GM12878 (cell line): ENCODE results near the gene PDK1. TPM values are rescaled to one million over a fixed set of nuclear protein-coding genes. Genes with fewer than 3 reads are reported as not detected.

Experiments used
- ATAC-seq: fragments of 200-7000 bp; cut with Tn5 transposase; 3 replicates; pipeline ENCODE4 v1.9.1; 2020; ENCODE audit warnings: mild to moderate bottlenecking, moderate library complexity
- BruUV-seq: library from RNA; stranded (reverse); fragments of 400-500 nt; replicated peaks from 2 replicates; lab custom pipeline; 2021; lab: Mats Ljungman, UMichigan
- CTCF ChIA-PET: fragments of 300-600 bp; sonication (Branson Sonifier 250); formaldehyde crosslinking; extraction: SDS; loops from one replicate; lab custom pipeline; 2021; ENCODE audit warnings: inconsistent platforms; lab: Yijun Ruan, JAX
- POLR2A ChIA-PET: fragments of 350-600 bp; formaldehyde crosslinking; extraction: SDS; loops from one replicate; lab custom pipeline; 2021; ENCODE audit warnings: inconsistent platforms; lab: Charles Lee
- RAD21 ChIA-PET: fragments of 300-600 bp; sonication (Branson Sonifier 250); formaldehyde crosslinking; loops from one replicate; lab custom pipeline; 2023; ENCODE audit warnings: antibody characterized with exemption; ENCODE audit not compliant: unreplicated experiment; lab: Charles Lee
- SMC1A ChIA-PET: fragments of 300-600 bp; sonication (Branson Sonifier 250); formaldehyde crosslinking; loops from one replicate; lab custom pipeline; 2023; ENCODE audit not compliant: unreplicated experiment, uncharacterized antibody; lab: Charles Lee
- DNase-seq: peaks from one replicate; pipeline ENCODE4 v3.0.0-alpha.2; 2011; ENCODE audit warnings: low read depth, low spot score
- FAIRE-seq: peaks from 3 replicates; lab custom pipeline; 2011; peaks lifted over from hg19 to GRCh38; lab: Jason Lieb, UNC
- H2AFZ ChIP-seq: 2 replicates; pipeline ENCODE4 v1.6.0; 2011; ENCODE audit warnings: low read depth, low read length, control low read depth; ENCODE audit not compliant: control insufficient read depth
- H3K27ac ChIP-seq: 2 replicates; pipeline ENCODE4 v1.5.1; 2011; ENCODE audit warnings: control low read depth; ENCODE audit not compliant: control insufficient read depth, insufficient read depth
- H3K27me3 ChIP-seq, 2 experiments: replicated peaks in 1 of 2; 2 replicates each; pipeline versions ENCODE4 v1.6.0 to v1.6.1; 2011; ENCODE audit warnings: low read length in 1 of 2; ENCODE audit not compliant: control insufficient read depth in 2 of 2, insufficient read depth in 2 of 2
- H3K36me3 ChIP-seq, 2 experiments: 2 replicates each; pipeline ENCODE4 v1.5.1; 2011; ENCODE audit warnings: low read length in 1 of 2; ENCODE audit not compliant: control insufficient read depth in 2 of 2, insufficient read depth in 2 of 2
- H3K4me1 ChIP-seq: 2 replicates; pipeline ENCODE4 v1.6.1; 2011; ENCODE audit warnings: mild to moderate bottlenecking, low read length, moderate library complexity, mixed read lengths; ENCODE audit not compliant: control insufficient read depth, insufficient read depth
- H3K4me2 ChIP-seq: 2 replicates; pipeline ENCODE4 v1.6.0; 2011; ENCODE audit warnings: control low read depth; ENCODE audit not compliant: control insufficient read depth, insufficient read depth
- H3K4me3 ChIP-seq: fragments of 200-600 bp; sonication (generic); 2 replicates; pipeline ENCODE4 v1.5.1; 2016
- H3K79me2 ChIP-seq: 2 replicates; pipeline ENCODE4 v1.6.0; 2011; ENCODE audit warnings: low read length; ENCODE audit not compliant: control insufficient read depth, insufficient read depth
- H3K9ac ChIP-seq: 2 replicates; pipeline ENCODE4 v1.8.0; 2011; ENCODE audit warnings: low read length, control low read depth, mixed read lengths; ENCODE audit not compliant: control insufficient read depth, insufficient read depth
- H3K9me3 ChIP-seq: replicated peaks from 3 replicates; pipeline ENCODE4 v1.5.1; 2011; ENCODE audit warnings: mild to moderate bottlenecking, low read length; ENCODE audit not compliant: control insufficient read depth, insufficient read depth
- H4K20me1 ChIP-seq: 2 replicates; pipeline ENCODE4 v1.6.0; 2011; ENCODE audit not compliant: control insufficient read depth, insufficient read depth
- DPF2 ChIP-seq: fragments of 450-650 bp; IDR thresholded peaks from 2 replicates; pipeline ENCODE4 v1.6.1; 2017; ENCODE audit warnings: mild to moderate bottlenecking
- HDAC2 ChIP-seq: fragments of 200-600 bp; sonication (generic); IDR thresholded peaks from 2 replicates; pipeline ENCODE4 v1.6.1; 2017
- IKZF2 ChIP-seq, 2 experiments: fragments of 450-650 bp; IDR thresholded peaks; 2 replicates each; pipeline ENCODE4 v1.6.1; 2017; ENCODE audit warnings: mild to moderate bottlenecking in 2 of 2, moderate library complexity in 2 of 2
- PML ChIP-seq: IDR thresholded peaks from 2 replicates; pipeline ENCODE4 v1.6.1; 2012; ENCODE audit warnings: low read length, inconsistent platforms
- SIN3A ChIP-seq: IDR thresholded peaks from 2 replicates; pipeline ENCODE4 v1.6.1; 2012; ENCODE audit warnings: low read depth, low read length, improper control_type of control experiment
- SMC3 ChIP-seq: IDR thresholded peaks from 2 replicates; pipeline ENCODE4 v1.6.1; 2011; ENCODE audit warnings: low read length, improper control_type of control experiment, borderline replicate concordance
- TCF3 ChIP-seq: IDR thresholded peaks from 2 replicates; pipeline ENCODE4 v1.6.1; 2012; ENCODE audit warnings: low read depth, mild to moderate bottlenecking, low read length, borderline replicate concordance; ENCODE audit not compliant: insufficient read depth
- ZBED1 ChIP-seq: IDR thresholded peaks from 2 replicates; pipeline ENCODE4 v1.6.1; 2016; ENCODE audit warnings: borderline replicate concordance
- ZNF274 ChIP-seq: IDR thresholded peaks from one replicate; pipeline ENCODE4 v1.8.0; 2011; ENCODE audit not compliant: insufficient read length, insufficient read depth
- WGBS: methylation state at CpG from one replicate; pipeline ENCODE4 v1.1.6; 2016; ENCODE audit warnings: low lambda C conversion rate; ENCODE audit not compliant: insufficient replicate concordance, insufficient coverage; ENCODE audit errors: missing lambda C conversion rate; 5-methylcytosine and 5-hydroxymethylcytosine counted together
- in situ Hi-C: fragments of 300-500 bp; cut with MboI; formaldehyde crosslinking; loops from 9 replicates; pipeline ENCODE4 v1.14.3; 2018; ENCODE audit warnings: mixed read lengths
- intact Hi-C: fragments of 100-400 bp; cut with micrococcal nuclease; formaldehyde crosslinking; loops from one replicate; pipeline ENCODE4 v1.14.2; 2022; ENCODE audit not compliant: unreplicated experiment
- polyA plus RNA-seq, 11 experiments: library from polyadenylated mRNA; depleted of rRNA in 4 of 11; unstranded in 6 of 11; stranded (reverse) in 5 of 11; fragments of >200 nt; fragmentation: Nextera tagmentation in 4 of 11; fragmentation: Illumina TruSeq in 1 of 11; extraction: Ambion mirVana in 4 of 11; extraction: Trizol in 1 of 11; gene quantifications; 1 replicate in 1 of 11; 2 replicates in 10 of 11; pipeline versions ENCODE4 v1.2.1 to v1.2.3, GENCODE V29; 2011 to 2016; ENCODE audit warnings: inconsistent platforms in 2 of 11, missing spikeins in 2 of 11, low read depth in 1 of 11
- total RNA-seq, 4 experiments: library from RNA; depleted of rRNA in 3 of 4; stranded (reverse); fragments of >200 nt in 3 of 4; fragmentation: Illumina TruSeq in 1 of 4; extraction: Trizol in 1 of 4; gene quantifications; 2 replicates each; pipeline versions ENCODE4 v1.2.1 to v1.2.3, GENCODE V29; 2013 to 2021
- TF ChIP-seq, protein P1 (sequence below): fragments of 450-650 bp; formaldehyde crosslinking; IDR thresholded peaks from 2 replicates; pipeline ENCODE4 v1.4.0; 2022; ENCODE audit warnings: mild to moderate bottlenecking, moderate library complexity
- TF ChIP-seq, protein P2 (sequence below): fragments of 450-650 bp; IDR thresholded peaks from 2 replicates; pipeline ENCODE4 v1.6.1; 2018; ENCODE audit warnings: mild to moderate bottlenecking, low read depth, moderate library complexity; ENCODE audit not compliant: partially characterized antibody
- TF ChIP-seq, protein P3 (sequence below): IDR thresholded peaks from 2 replicates; pipeline ENCODE4 v1.6.1; 2012; ENCODE audit warnings: mild to moderate bottlenecking, low read depth, low read length

The PDK1 gene
- total and polyA plus RNA-seq, 10 of the 15 experiments (the other 5 are each of a cell fraction or from before 2014, with no cell fraction given) = 5.3 to 128 (median 17.1) TPM

DNA sequence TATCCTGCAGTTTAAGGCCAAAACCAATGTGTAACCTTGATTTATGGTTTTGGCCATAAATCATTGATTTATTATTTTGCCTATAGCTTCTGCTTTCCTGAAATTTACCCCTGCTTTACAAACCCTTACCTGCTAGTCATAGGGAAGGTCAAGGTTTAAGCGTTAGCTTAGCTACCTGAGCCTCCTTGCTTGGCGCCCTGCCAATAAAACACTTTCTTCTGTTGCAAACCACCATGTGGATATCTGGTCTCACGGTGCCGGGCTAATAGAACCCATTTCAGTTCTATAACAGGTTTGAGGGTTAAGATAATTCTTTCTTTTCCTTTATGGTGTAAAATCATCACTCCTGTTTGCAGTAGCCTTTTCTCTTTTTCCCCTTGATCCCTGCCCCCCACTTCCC is 72.2 kb downstream of the PDK1 start:
- Histone ChIP-seq H3K9me3 (no peaks in the 10 kb centered on the region), H3K4me2 (no peak overlapping the region), H3K4me1 (no peaks in the 10 kb centered on the region), H4K20me1 (no peaks in the 10 kb centered on the region), H2AFZ (no peak overlapping the region), H3K27ac (no peak overlapping the region), H3K9ac (no peak overlapping the region), H3K4me3 (no peak overlapping the region), H3K27me3 (no peaks in the 10 kb centered on the region), H3K79me2 (no peaks in the 10 kb centered on the region), H3K36me3 (peaks cover 0 to 4% of the 10 kb centered on the region in 2 experiments; a peak in 1 of 4 replicates)
- no peak for ATAC-seq
- intact Hi-C loops = no loop called here
- CTCF ChIA-PET = no interaction called here
- 91% methylated on average over 4 of the region's 4 CpGs for WGBS
- RAD21 ChIA-PET = no interaction called here
- SMC1A ChIA-PET = no interaction called here
- no TSS peak for BruUV-seq
- POLR2A ChIA-PET = no interaction called here
- in situ Hi-C loops = no loop called here
- DNase-seq = no peak
- no peak for FAIRE-seq
- TF ChIP-seq TCF3 (no peak), SMC3 (no peak), SIN3A (no peak), ZNF274 (no peak), HDAC2 (no peak), ZBED1 (no peak), IKZF2 (IDR thresholded peaks at IDR 0.05) (no peak), DPF2 (no peak), PML (no peak)
- TF ChIP-seq, protein P1, sequence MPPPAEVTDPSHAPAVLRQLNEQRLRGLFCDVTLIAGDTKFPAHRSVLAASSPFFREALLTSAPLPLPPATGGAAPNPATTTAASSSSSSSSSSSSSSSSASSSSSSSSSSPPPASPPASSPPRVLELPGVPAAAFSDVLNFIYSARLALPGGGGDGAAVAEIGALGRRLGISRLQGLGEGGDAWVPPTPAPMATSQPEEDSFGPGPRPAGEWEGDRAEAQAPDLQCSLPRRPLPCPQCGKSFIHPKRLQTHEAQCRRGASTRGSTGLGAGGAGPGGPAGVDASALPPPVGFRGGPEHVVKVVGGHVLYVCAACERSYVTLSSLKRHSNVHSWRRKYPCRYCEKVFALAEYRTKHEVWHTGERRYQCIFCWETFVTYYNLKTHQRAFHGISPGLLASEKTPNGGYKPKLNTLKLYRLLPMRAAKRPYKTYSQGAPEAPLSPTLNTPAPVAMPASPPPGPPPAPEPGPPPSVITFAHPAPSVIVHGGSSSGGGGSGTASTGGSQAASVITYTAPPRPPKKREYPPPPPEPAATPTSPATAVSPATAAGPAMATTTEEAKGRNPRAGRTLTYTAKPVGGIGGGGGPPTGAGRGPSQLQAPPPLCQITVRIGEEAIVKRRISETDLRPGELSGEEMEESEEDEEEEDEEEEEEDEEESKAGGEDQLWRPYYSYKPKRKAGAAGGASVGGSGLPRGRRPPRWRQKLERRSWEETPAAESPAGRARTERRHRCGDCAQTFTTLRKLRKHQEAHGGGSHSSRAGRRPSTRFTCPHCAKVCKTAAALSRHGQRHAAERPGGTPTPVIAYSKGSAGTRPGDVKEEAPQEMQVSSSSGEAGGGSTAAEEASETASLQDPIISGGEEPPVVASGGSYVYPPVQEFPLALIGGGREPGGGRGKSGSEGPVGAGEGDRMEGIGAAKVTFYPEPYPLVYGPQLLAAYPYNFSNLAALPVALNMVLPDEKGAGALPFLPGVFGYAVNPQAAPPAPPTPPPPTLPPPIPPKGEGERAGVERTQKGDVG (CRISPR knock-in tag) = no peak
- TF ChIP-seq, protein P2, sequence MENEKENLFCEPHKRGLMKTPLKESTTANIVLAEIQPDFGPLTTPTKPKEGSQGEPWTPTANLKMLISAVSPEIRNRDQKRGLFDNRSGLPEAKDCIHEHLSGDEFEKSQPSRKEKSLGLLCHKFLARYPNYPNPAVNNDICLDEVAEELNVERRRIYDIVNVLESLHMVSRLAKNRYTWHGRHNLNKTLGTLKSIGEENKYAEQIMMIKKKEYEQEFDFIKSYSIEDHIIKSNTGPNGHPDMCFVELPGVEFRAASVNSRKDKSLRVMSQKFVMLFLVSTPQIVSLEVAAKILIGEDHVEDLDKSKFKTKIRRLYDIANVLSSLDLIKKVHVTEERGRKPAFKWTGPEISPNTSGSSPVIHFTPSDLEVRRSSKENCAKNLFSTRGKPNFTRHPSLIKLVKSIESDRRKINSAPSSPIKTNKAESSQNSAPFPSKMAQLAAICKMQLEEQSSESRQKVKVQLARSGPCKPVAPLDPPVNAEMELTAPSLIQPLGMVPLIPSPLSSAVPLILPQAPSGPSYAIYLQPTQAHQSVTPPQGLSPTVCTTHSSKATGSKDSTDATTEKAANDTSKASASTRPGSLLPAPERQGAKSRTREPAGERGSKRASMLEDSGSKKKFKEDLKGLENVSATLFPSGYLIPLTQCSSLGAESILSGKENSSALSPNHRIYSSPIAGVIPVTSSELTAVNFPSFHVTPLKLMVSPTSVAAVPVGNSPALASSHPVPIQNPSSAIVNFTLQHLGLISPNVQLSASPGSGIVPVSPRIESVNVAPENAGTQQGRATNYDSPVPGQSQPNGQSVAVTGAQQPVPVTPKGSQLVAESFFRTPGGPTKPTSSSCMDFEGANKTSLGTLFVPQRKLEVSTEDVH = no peak
- TF ChIP-seq, protein P3, sequence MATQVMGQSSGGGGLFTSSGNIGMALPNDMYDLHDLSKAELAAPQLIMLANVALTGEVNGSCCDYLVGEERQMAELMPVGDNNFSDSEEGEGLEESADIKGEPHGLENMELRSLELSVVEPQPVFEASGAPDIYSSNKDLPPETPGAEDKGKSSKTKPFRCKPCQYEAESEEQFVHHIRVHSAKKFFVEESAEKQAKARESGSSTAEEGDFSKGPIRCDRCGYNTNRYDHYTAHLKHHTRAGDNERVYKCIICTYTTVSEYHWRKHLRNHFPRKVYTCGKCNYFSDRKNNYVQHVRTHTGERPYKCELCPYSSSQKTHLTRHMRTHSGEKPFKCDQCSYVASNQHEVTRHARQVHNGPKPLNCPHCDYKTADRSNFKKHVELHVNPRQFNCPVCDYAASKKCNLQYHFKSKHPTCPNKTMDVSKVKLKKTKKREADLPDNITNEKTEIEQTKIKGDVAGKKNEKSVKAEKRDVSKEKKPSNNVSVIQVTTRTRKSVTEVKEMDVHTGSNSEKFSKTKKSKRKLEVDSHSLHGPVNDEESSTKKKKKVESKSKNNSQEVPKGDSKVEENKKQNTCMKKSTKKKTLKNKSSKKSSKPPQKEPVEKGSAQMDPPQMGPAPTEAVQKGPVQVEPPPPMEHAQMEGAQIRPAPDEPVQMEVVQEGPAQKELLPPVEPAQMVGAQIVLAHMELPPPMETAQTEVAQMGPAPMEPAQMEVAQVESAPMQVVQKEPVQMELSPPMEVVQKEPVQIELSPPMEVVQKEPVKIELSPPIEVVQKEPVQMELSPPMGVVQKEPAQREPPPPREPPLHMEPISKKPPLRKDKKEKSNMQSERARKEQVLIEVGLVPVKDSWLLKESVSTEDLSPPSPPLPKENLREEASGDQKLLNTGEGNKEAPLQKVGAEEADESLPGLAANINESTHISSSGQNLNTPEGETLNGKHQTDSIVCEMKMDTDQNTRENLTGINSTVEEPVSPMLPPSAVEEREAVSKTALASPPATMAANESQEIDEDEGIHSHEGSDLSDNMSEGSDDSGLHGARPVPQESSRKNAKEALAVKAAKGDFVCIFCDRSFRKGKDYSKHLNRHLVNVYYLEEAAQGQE = no peak
